ENCODE results near the gene SNPH. TPM values are rescaled to one million over a fixed set of nuclear protein-coding genes. Genes with fewer than 3 reads are reported as not detected.
"Not testable (repeated sequence)": the region's sequence is repeated elsewhere in the genome, so short reads cannot be mapped to it uniquely, and the experiment has no call there.

Gene SNPH
- total and polyA plus RNA-seq, 4 donors, result 1.2 to 3.3 (median 2.1) TPM

DNA sequence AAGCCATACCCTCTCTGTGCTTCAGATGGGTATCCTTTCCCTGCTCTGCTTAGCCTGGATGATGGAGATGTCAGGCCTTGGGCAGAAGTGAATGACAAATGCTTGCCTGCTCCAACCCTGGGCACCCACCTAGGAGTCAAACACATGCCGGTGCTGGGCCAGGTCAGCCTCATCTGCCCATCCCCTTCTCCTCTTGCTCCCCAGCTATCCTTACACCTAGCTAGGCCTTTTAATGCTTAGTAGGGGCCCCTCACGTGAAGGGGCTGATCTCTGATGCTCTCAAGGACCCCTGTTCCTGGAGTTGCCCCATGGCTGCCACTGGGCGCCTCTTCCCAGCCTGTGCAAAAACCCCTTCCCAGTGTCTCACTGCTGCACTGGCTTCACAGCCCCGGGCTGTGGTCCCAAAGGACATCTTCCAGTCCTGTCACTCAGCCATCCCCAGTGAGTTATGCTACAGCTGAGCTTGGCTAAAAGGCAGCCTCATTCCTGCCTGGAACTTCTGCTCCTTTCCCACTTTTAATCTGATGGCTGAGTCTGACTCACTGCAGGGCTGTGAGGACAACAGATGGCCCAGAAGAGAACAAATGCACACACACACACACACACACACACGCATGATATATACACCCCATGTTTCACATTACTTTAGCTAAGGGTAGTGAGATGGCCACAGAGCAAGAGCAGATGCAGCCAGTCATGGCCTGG is 75.6 kb downstream of the SNPH start:
- Histone ChIP-seq H3K27ac (ENCODE audit: low read depth in 1 of 2, low read length in 1 of 2) (no peak overlapping the region), H3K4me3 (no peak overlapping the region), H3K9ac (ENCODE audit: insufficient read depth in 1 of 2, low read length in 2 of 2) (no peak overlapping the region), H3K27me3 (ENCODE audit: control insufficient read depth in 3 of 3, insufficient read depth in 3 of 3, low read length in 2 of 3) (no peaks in the 10 kb centered on the region), H3K9me3 (ENCODE audit: control insufficient read depth in 4 of 4, insufficient read depth in 3 of 4, low read length in 3 of 4) (no peaks in the 10 kb centered on the region), H3K36me3 (ENCODE audit: control insufficient read depth in 4 of 4, insufficient read depth in 4 of 4, low read length in 4 of 4) (no peaks in the 10 kb centered on the region), H3K4me1 (ENCODE audit: control insufficient read depth in 5 of 5, insufficient read depth in 5 of 5, low read length in 5 of 5) (peaks cover 0 to 11% (median 2%) of the 10 kb centered on the region in 5 donors)
- ATAC-seq (ENCODE audit: insufficient read depth, low FRiP score) (no peak), DNase-seq (no peak)
- TF ChIP-seq, protein P1, sequence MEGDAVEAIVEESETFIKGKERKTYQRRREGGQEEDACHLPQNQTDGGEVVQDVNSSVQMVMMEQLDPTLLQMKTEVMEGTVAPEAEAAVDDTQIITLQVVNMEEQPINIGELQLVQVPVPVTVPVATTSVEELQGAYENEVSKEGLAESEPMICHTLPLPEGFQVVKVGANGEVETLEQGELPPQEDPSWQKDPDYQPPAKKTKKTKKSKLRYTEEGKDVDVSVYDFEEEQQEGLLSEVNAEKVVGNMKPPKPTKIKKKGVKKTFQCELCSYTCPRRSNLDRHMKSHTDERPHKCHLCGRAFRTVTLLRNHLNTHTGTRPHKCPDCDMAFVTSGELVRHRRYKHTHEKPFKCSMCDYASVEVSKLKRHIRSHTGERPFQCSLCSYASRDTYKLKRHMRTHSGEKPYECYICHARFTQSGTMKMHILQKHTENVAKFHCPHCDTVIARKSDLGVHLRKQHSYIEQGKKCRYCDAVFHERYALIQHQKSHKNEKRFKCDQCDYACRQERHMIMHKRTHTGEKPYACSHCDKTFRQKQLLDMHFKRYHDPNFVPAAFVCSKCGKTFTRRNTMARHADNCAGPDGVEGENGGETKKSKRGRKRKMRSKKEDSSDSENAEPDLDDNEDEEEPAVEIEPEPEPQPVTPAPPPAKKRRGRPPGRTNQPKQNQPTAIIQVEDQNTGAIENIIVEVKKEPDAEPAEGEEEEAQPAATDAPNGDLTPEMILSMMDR (IDR thresholded peaks at IDR 0.05; ENCODE audit: control extremely low read depth, extremely low read depth), result no peak
- WGBS, 2 donors, result 91 to 92% methylated on average over 5 of the region's 5 CpGs

DNA sequence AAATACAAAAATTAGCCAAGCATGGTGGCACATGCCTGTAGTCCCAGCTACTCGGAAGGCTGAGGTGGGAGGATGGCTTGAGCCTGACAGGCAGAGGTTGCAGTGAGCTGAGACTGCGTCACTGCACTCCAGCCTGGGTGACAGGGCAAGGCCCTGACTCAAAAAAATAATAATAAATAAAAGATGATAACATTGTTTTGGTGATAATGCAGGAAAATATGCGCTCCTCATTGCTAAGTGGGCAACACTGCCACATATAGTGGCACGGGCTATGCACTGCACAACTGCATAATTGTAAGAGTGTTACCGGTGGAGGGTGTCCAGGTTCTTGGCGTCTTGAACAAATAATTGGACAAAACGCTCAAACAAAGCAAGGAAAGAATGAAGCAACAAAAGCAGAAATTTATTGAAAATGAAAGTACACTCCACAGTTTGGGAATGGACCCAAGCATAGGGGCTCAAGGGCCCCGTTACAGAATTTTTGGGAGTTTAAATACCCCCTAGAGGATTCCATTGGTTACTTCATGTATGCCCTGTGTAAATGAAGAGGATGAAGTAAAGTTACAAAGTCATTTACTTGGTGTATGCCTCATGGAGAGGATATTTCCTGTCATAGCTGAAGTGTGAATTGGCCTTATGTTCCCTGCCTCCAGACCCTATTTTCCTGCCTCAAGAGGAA is 77.5 kb downstream of the SNPH start:
- not testable (repeated sequence) for H3K4me1 ChIP-seq (ENCODE audit: control insufficient read depth in 5 of 5, insufficient read depth in 5 of 5, low read length in 5 of 5); ATAC-seq (ENCODE audit: insufficient read depth, low FRiP score)
- WGBS, 2 donors, result 72 to 87% methylated on average over 8 of the region's 8 CpGs

DNA sequence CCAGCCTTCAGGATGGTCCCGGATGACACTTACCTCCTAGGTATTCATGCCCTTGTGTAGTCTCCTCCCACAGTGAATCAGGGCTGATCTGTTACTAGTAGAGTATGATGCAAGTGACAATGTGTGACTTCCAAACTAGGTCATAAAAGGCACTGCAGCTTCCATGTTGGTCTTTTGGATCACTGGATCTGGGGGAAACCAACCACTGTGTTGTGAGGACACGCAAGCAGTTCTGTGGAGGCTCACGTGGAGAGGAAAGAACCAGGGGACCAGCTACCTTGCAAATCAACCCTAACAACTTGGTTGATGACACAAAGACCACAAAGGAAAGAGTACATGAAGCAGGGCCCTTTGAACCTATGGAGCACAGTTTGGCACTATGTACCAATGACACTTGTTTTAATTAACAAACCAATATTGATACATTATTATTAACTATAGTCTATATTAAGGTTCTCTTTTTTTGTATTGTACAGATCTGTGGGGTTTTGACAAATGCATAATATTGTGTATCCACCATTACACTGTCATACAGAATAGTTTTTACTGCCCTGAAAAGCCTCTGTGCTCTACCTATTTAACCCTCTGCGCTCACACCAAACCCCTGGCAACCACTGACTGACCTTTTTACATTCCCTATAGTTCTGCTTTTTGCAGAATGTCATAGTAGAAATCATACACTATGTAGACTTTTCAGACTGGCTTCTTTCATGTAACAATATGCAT is 79.1 kb downstream of the SNPH start:
- H3K4me1 ChIP-seq (ENCODE audit: control insufficient read depth in 5 of 5, insufficient read depth in 5 of 5, low read length in 5 of 5), result no peaks in the 10 kb centered on the region
- H3K36me3 ChIP-seq (ENCODE audit: control insufficient read depth in 4 of 4, insufficient read depth in 4 of 4, low read length in 4 of 4), result no peaks in the 10 kb centered on the region
- TF ChIP-seq, protein P1 (IDR thresholded peaks at IDR 0.05; ENCODE audit: control extremely low read depth, extremely low read depth), result no peak
- no peak for ATAC-seq (ENCODE audit: insufficient read depth, low FRiP score)
- H3K27me3 ChIP-seq (ENCODE audit: control insufficient read depth in 3 of 3, insufficient read depth in 3 of 3, low read length in 2 of 3), result no peaks in the 10 kb centered on the region
- H3K4me3 ChIP-seq, result no peak overlapping the region
- no peak overlapping the region for H3K27ac ChIP-seq (ENCODE audit: low read depth in 1 of 2, low read length in 1 of 2)
- H3K9ac ChIP-seq (ENCODE audit: insufficient read depth in 1 of 2, low read length in 2 of 2), result no peak overlapping the region
- no peak for DNase-seq
- H3K9me3 ChIP-seq (ENCODE audit: control insufficient read depth in 4 of 4, insufficient read depth in 3 of 4, low read length in 3 of 4), result peaks cover 0 to 3% (median 0%) of the 10 kb centered on the region in 4 donors
- 96 to 99% methylated on average over 4 of the region's 4 CpGs for WGBS, 2 donors

More for the DNA sequence above, 77.5 kb downstream of the SNPH start:
- not testable (repeated sequence) for H3K9ac ChIP-seq (ENCODE audit: insufficient read depth in 1 of 2, low read length in 2 of 2); H3K27me3 ChIP-seq (ENCODE audit: control insufficient read depth in 3 of 3, insufficient read depth in 3 of 3, low read length in 2 of 3); H3K36me3 ChIP-seq (ENCODE audit: control insufficient read depth in 4 of 4, insufficient read depth in 4 of 4, low read length in 4 of 4); H3K9me3 ChIP-seq (ENCODE audit: control insufficient read depth in 4 of 4, insufficient read depth in 3 of 4, low read length in 3 of 4); H3K4me3 ChIP-seq; DNase-seq; H3K27ac ChIP-seq (ENCODE audit: low read depth in 1 of 2, low read length in 1 of 2)

- H3K27ac ChIP-seq (ENCODE audit: low read depth in 1 of 2, low read length in 1 of 2), result peak overlapping the region in 1 of 2 donors; percentile 9
- WGBS, 2 donors, result 84 to 97% methylated on average over 1 of the region's 1 CpG
- TF ChIP-seq, protein P1 (IDR thresholded peaks at IDR 0.05; ENCODE audit: control extremely low read depth, extremely low read depth), result no peak
These were observed 79.6 kb downstream of the SNPH start for GRCh38 chr20:1345756-1346093.

More at GRCh38 chr20:1345756-1346093, 79.6 kb downstream of the SNPH start:
- ATAC-seq (ENCODE audit: insufficient read depth, low FRiP score) (no peak), DNase-seq (no peak)
- H3K9ac ChIP-seq (ENCODE audit: insufficient read depth in 1 of 2, low read length in 2 of 2), result no peak overlapping the region
- H3K4me1 ChIP-seq (ENCODE audit: control insufficient read depth in 5 of 5, insufficient read depth in 5 of 5, low read length in 5 of 5), result no peaks in the 10 kb centered on the region
- no peaks in the 10 kb centered on the region for H3K36me3 ChIP-seq (ENCODE audit: control insufficient read depth in 4 of 4, insufficient read depth in 4 of 4, low read length in 4 of 4)
- peaks cover 0 to 3% (median 0%) of the 10 kb centered on the region in 4 donors for H3K9me3 ChIP-seq (ENCODE audit: control insufficient read depth in 4 of 4, insufficient read depth in 3 of 4, low read length in 3 of 4)
- no peaks in the 10 kb centered on the region for H3K27me3 ChIP-seq (ENCODE audit: control insufficient read depth in 3 of 3, insufficient read depth in 3 of 3, low read length in 2 of 3)
- no peak overlapping the region for H3K4me3 ChIP-seq
